GM12891 (cell line): Measurements from ENCODE around the gene EFNA2.

ENCODE experiments used
- DNase-seq: peaks from one replicate; pipeline ENCODE4 v3.0.0; 2011; ENCODE audit warnings: low spot score; ENCODE audit not compliant: insufficient read length
- FAIRE-seq: peaks from 2 replicates; lab custom pipeline; 2011; peaks lifted over from hg19 to GRCh38; lab: Jason Lieb, UNC
- PAX5 ChIP-seq: IDR thresholded peaks from 2 replicates; pipeline ENCODE4 v1.6.1; 2011; ENCODE audit warnings: low read length, moderate library complexity, mild to moderate bottlenecking; ENCODE audit not compliant: insufficient read depth, severe bottlenecking
- POLR2A ChIP-seq: IDR thresholded peaks from 2 replicates; pipeline ENCODE4 v1.6.1; 2011; ENCODE audit warnings: low read depth, low read length, control low read depth
- POLR2AphosphoS5 ChIP-seq: IDR thresholded peaks from 2 replicates; pipeline ENCODE4 v1.6.1; 2011; ENCODE audit warnings: low read depth, low read length, control low read depth
- POU2F2 ChIP-seq: IDR thresholded peaks from 2 replicates; pipeline ENCODE4 v1.6.1; 2011; ENCODE audit warnings: low read depth, mild to moderate bottlenecking, control low read depth, low read length, moderate library complexity
- SPI1 ChIP-seq: IDR thresholded peaks from 2 replicates; pipeline ENCODE4 v1.6.1; 2011; ENCODE audit warnings: low read depth, low read length, control low read depth
- TAF1 ChIP-seq: IDR thresholded peaks from 2 replicates; pipeline ENCODE4 v1.6.1; 2011; ENCODE audit warnings: low read depth, low read length, control low read depth

EFNA2 gene

GRCh38 chr19:1261538-1261797 is 24.2 kb upstream of the EFNA2 start:
- TF ChIP-seq POLR2A (no peak), POU2F2 (no peak), PAX5 (no peak), SPI1 (0 out of 2 replicates have a peak, but pooled peaks have one; percentile 19)
- no peak for DNase-seq
- no peak for FAIRE-seq

GRCh38 chr19:1261798-1262622 is 23.7 kb upstream of the EFNA2 start:
- FAIRE-seq (peak; percentile 57), DNase-seq (no peak)
- TF ChIP-seq POU2F2 (no peak), PAX5 (no peak), POLR2A (no peak), TAF1 (no peak), SPI1 (no peak), POLR2AphosphoS5 (no peak)

GRCh38 chr19:1262623-1263123 is 23.0 kb upstream of the EFNA2 start:
- FAIRE-seq (no peak), DNase-seq (no peak)
- no peak for TF ChIP-seq TAF1
- TF ChIP-seq PAX5, result no peak
- TF ChIP-seq POLR2A, result no peak
- TF ChIP-seq POLR2AphosphoS5, result no peak

- FAIRE-seq (peak; percentile 5), DNase-seq (no peak)
- TF ChIP-seq POLR2AphosphoS5, result no peak
- TF ChIP-seq TAF1, result no peak
- TF ChIP-seq PAX5, result peak; percentile 68
Measured at GRCh38 chr19:1263188-1263587, 22.5 kb upstream of the EFNA2 start.

GRCh38 chr19:1264801-1265614 is 20.7 kb upstream of the EFNA2 start:
- DNase-seq (no peak), FAIRE-seq (peak; percentile 92)
- peak; percentile 70 for TF ChIP-seq PAX5
- TF ChIP-seq TAF1, result no peak
- TF ChIP-seq SPI1, result peak; percentile 30; the same call in 1 of the 2 replicates
- no peak for TF ChIP-seq POLR2A
- no peak for TF ChIP-seq POLR2AphosphoS5

GRCh38 chr19:1265615-1266128 is 20.0 kb upstream of the EFNA2 start:
- TF ChIP-seq POLR2A (no peak), TAF1 (no peak), POU2F2 (no peak), SPI1 (no peak), POLR2AphosphoS5 (no peak), PAX5 (no peak)
- FAIRE-seq (no peak), DNase-seq (no peak)

GRCh38 chr19:1266129-1266915 is 19.4 kb upstream of the EFNA2 start:
- TF ChIP-seq PAX5 (no peak), POLR2A (no peak), TAF1 (no peak), POLR2AphosphoS5 (no peak), SPI1 (no peak), POU2F2 (no peak)
- FAIRE-seq, result peak; percentile 93
- DNase-seq, result peak; percentile 81

- no peak for FAIRE-seq
- peak; percentile 38 for TF ChIP-seq PAX5
- TF ChIP-seq SPI1, result no peak
Measured at GRCh38 chr19:1266916-1267476, 18.7 kb upstream of the EFNA2 start.

More at GRCh38 chr19:1266916-1267476, 18.7 kb upstream of the EFNA2 start:
- no peak for DNase-seq
